ENCODE results near the gene P2RX6.

DNA sequence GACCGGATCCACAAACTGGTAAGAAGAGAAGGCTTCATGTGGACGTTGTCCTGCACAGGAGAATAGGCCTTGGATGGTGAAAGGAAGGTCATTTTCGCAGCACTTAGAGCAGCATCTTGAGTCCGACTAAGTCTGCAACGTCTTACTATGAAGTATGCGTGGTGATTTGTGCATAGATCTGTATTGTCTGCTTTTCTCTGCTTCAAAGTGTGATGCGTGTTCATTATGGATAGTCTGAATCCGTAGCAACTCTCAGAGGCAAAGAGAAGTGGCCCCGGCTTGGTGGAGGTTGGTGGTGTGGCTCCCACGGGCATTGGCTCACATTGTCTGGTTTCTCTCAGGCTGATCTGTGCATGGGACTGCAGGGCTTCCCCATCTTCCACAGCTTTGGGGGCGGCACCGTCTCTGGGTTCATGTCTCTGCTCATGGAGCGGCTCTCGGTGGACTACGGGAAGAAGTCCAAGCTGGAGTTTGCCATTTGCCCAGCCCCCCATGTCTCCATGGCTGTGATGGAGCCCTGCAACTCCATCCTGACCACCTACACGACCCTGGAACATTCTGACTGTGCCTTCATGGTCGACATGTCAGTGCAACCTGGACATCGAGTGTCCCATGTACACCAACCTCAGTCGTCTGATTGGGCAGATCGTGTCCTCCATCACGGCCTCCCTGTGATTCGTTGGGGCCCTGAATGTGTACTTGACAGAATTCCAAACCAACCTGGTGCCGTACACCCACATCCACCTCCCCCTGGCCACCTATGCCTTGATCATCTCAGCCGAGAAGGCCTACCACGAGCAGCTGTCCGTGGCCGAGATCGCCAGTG, 52.3 kb downstream of the P2RX6 start:
- TF ChIP-seq, protein P1, sequence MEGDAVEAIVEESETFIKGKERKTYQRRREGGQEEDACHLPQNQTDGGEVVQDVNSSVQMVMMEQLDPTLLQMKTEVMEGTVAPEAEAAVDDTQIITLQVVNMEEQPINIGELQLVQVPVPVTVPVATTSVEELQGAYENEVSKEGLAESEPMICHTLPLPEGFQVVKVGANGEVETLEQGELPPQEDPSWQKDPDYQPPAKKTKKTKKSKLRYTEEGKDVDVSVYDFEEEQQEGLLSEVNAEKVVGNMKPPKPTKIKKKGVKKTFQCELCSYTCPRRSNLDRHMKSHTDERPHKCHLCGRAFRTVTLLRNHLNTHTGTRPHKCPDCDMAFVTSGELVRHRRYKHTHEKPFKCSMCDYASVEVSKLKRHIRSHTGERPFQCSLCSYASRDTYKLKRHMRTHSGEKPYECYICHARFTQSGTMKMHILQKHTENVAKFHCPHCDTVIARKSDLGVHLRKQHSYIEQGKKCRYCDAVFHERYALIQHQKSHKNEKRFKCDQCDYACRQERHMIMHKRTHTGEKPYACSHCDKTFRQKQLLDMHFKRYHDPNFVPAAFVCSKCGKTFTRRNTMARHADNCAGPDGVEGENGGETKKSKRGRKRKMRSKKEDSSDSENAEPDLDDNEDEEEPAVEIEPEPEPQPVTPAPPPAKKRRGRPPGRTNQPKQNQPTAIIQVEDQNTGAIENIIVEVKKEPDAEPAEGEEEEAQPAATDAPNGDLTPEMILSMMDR (IDR thresholded peaks at IDR 0.05): no peak
- no peak for TF ChIP-seq POLR2A (IDR thresholded peaks at IDR 0.05)

Measured in right lobe of liver (tissue), 4 donors.